ENCODE measurements around the gene UQCRH. TPM values are rescaled to one million over a fixed set of nuclear protein-coding genes. Genes with fewer than 3 reads are reported as not detected.

The UQCRH gene
- total and polyA plus RNA-seq, 9 donors = 288 to 415 (median 348) TPM

DNA sequence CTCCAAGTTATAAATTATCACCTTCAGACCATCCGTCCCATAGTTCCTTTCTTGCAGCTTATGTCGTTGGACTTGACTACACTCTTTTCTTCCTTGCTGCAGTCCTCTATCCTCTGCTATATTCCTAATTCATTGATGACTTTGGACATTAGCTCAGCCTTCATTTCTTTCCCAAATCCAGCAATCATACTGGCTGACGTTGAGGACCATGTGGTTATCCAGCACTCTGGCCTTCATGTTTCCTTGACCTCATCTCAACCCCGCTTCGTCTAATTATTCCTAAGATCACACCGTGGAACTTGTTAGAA lies 28.5 kb upstream of the UQCRH start:
- 90% methylated on average over 6 of the region's 6 CpGs for WGBS (ENCODE audit: insufficient coverage)
- Histone ChIP-seq H3K4me1 (ENCODE audit: control insufficient read depth, insufficient read depth, low read length) (no peaks in the 10 kb centered on the region), H3K9me3 (replicated peaks; ENCODE audit: control insufficient read depth, low read depth, low read length) (no peaks in the 10 kb centered on the region), H3K36me3 (ENCODE audit: control insufficient read depth, insufficient read depth, low read length) (peaks cover 52% of the 10 kb centered on the region), H3K27me3 (ENCODE audit: control insufficient read depth, insufficient read depth, low read length) (no peaks in the 10 kb centered on the region), H3K4me3 (ENCODE audit: low read length) (no peak overlapping the region), H3K27ac (ENCODE audit: low read length) (no peak overlapping the region)
- DNase-seq = no peak

DNA sequence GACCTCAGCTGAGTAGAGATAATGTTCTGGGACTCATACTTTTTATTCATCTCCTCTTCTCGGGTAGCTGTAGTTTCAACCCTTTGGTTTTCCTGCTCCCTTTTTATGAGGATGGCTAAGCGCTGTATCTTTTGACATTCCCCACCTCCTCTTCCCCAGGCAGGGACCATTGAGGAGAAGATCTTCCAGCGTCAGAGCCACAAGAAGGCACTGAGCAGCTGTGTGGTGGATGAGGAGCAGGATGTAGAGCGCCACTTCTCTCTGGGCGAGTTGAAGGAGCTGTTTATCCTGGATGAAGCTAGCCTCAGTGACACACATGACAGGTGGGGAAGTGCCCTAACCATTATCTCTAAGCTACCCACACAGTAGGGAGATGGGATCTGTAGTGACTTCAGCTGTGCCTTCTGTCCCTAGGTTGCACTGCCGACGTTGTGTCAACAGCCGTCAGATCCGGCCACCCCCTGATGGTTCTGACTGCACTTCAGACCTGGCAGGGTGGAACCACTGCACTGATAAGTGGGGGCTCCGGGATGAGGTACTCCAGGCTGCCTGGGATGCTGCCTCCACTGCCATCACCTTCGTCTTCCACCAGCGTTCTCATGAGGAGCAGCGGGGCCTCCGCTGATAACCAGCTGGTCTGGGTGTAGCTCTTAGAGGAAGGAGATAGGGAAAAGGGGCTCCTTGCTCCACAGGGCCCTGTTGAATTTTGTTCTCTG lies 25.7 kb upstream of the UQCRH start:
- no peaks in the 10 kb centered on the region for H3K9me3 ChIP-seq (replicated peaks; ENCODE audit: control insufficient read depth, low read depth, low read length)
- WGBS (ENCODE audit: insufficient coverage) = 78% methylated on average over 8 of the region's 14 CpGs
- H3K27ac ChIP-seq (ENCODE audit: low read length) = no peak overlapping the region
- H3K4me1 ChIP-seq (ENCODE audit: control insufficient read depth, insufficient read depth, low read length) = no peaks in the 10 kb centered on the region
- DNase-seq = no peak
- H3K36me3 ChIP-seq (ENCODE audit: control insufficient read depth, insufficient read depth, low read length) = peaks cover 62% of the 10 kb centered on the region
- H3K4me3 ChIP-seq (ENCODE audit: low read length) = no peak overlapping the region
- no peaks in the 10 kb centered on the region for H3K27me3 ChIP-seq (ENCODE audit: control insufficient read depth, insufficient read depth, low read length)

DNA sequence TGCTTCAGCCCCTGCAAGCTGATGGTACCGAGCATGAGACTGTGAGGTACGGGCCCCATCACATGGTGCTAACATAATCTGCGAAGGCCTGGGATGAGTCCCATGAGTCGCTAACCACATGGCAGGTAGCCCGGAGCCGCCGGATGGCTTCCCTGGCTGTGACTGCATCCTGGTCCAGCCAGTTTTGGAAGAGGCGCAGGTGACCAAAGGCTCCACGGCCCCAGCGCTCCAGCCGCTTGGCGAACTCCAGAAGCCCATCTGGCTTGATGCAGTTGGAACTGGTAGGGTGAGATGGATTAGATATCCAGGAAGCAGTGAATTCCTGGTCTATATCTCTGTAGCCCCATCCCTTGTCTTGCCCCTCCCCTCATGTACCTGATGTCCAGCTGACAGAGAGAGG lies 24.7 kb upstream of the UQCRH start:
- WGBS (ENCODE audit: insufficient coverage) = 69% methylated on average over 12 of the region's 12 CpGs
- H3K9me3 ChIP-seq (replicated peaks; ENCODE audit: control insufficient read depth, low read depth, low read length) = no peaks in the 10 kb centered on the region
- no peaks in the 10 kb centered on the region for H3K27me3 ChIP-seq (ENCODE audit: control insufficient read depth, insufficient read depth, low read length)
- H3K36me3 ChIP-seq (ENCODE audit: control insufficient read depth, insufficient read depth, low read length) = peaks cover 59% of the 10 kb centered on the region
- no peak overlapping the region for H3K27ac ChIP-seq (ENCODE audit: low read length)
- peak; percentile 24 for DNase-seq
- no peak overlapping the region for H3K4me3 ChIP-seq (ENCODE audit: low read length)
- H3K4me1 ChIP-seq (ENCODE audit: control insufficient read depth, insufficient read depth, low read length) = no peaks in the 10 kb centered on the region

DNA sequence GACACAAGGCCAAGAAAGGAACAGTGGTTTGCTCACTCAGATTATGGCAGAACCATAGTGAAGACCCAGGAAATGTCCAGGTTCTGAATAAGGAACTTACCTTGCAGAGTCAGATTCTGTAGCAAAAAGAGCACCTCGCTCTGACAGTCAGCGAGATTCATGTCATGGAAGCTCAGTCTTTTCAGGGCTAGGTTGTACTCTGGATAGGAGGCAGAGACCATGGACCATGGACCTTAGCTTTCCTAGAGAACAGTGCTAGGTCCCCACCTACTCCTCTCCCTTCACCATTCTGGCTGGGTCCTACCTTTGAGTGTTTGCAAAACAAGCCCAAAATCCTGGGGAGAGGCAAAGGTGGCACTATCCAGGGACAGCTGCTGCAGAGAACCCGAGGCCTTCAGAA lies 23.4 kb upstream of the UQCRH start:
- WGBS (ENCODE audit: insufficient coverage) = 93% methylated on average over 2 of the region's 3 CpGs
- no peak overlapping the region for H3K4me3 ChIP-seq (ENCODE audit: low read length)
- no peak overlapping the region for H3K27ac ChIP-seq (ENCODE audit: low read length)
- H3K27me3 ChIP-seq (ENCODE audit: control insufficient read depth, insufficient read depth, low read length) = no peaks in the 10 kb centered on the region
- H3K36me3 ChIP-seq (ENCODE audit: control insufficient read depth, insufficient read depth, low read length) = peaks cover 66% of the 10 kb centered on the region
- DNase-seq = no peak
- no peaks in the 10 kb centered on the region for H3K9me3 ChIP-seq (replicated peaks; ENCODE audit: control insufficient read depth, low read depth, low read length)
- peaks cover 6% of the 10 kb centered on the region for H3K4me1 ChIP-seq (ENCODE audit: control insufficient read depth, insufficient read depth, low read length)

DNA sequence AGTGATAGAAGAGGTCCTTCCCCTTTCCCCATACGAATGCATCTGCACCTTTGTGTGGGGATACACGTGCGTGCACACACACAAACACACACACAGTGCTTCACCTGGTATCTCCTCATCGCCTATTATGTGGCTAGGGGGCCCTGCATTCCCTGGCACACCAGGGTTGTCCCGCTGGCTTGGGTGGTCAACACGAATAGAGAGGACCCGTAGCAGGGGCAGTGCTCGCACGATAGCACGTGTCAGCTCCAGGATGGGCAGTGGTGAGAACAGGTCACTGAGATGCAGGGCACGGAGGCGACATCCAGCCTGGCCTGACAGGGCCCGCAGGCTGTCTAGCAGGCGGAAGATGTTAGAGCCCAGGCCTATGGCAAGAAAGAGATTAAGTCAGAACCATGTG lies 22.5 kb upstream of the UQCRH start:
- DNase-seq = no peak
- H3K4me1 ChIP-seq (ENCODE audit: control insufficient read depth, insufficient read depth, low read length) = peaks cover 15% of the 10 kb centered on the region
- H3K27me3 ChIP-seq (ENCODE audit: control insufficient read depth, insufficient read depth, low read length) = no peaks in the 10 kb centered on the region
- no peak overlapping the region for H3K27ac ChIP-seq (ENCODE audit: low read length)
- peaks cover 75% of the 10 kb centered on the region for H3K36me3 ChIP-seq (ENCODE audit: control insufficient read depth, insufficient read depth, low read length)
- no peaks in the 10 kb centered on the region for H3K9me3 ChIP-seq (replicated peaks; ENCODE audit: control insufficient read depth, low read depth, low read length)
- H3K4me3 ChIP-seq (ENCODE audit: low read length) = no peak overlapping the region
- WGBS (ENCODE audit: insufficient coverage) = 94% methylated on average over 10 of the region's 14 CpGs

DNA sequence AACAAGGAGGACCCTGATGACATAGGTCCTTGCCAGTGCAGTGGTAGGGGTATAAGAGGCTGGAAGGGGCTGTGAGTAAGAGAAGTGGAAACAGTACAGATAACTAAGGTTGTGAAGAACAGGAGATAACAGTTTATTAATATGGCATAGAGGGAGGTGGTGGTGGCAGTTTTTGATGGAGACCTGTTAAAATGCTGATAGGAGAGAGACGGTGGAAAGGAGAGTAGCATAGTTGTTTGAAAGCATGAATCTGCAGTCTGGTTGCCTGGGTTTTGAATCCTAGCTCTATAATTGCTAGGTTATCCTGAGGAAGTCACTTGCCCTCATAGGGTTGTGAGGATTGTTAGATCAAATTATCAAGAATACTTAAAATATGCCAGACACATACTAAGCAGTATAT lies 19.4 kb upstream of the UQCRH start:
- no peak overlapping the region for H3K27ac ChIP-seq (ENCODE audit: low read length)
- 100% methylated on average over 1 of the region's 1 CpG for WGBS (ENCODE audit: insufficient coverage)

DNA sequence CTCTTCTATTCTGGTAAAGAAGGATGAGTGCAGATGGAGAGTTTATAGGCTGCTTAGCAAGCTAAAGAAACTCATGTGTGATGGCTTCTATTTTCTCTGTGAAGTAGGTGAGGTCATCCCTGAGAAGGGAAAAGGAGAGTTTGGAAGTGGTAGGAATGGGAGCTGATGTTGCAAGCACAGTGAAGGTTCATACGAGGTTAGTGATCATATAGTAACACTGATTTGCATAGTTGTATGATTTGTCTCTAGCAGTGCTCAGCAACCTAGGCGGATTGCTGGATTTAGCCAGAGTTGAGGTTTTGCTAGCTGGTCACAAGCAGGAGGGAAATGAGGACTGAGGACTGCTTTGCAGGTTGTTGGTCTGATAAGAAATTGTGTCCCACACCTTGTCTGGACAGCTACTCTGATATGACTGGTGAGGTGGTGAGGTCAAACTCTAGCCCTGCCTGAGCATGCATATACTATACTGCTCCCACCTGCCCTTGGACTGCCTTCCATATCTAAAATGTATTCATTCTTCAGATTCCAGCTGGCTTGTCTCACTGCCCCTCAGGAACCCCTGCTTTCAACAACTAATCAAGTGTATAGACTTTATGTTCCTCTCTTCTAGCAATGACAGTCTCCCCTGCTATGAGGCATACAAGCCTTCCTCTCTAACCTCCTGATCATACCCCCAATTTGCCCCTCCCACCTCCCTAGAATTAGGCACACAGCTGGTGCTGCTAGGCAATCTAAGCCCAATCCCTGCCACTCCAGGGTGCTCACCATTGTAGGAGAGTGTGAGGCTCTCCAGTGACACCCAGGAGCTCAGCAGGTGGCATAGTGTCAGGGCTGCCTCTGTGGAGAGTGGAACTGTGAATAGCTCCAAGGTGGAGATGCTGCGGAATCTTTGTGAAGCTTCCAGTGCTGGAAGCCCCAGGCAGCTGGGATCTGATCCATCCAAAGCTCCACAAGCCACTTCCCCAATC lies 18.6 kb upstream of the UQCRH start:
- no peak overlapping the region for H3K4me3 ChIP-seq (ENCODE audit: low read length)
- no peaks in the 10 kb centered on the region for H3K27me3 ChIP-seq (ENCODE audit: control insufficient read depth, insufficient read depth, low read length)
- H3K36me3 ChIP-seq (ENCODE audit: control insufficient read depth, insufficient read depth, low read length) = peaks cover 65% of the 10 kb centered on the region
- WGBS (ENCODE audit: insufficient coverage) = 83% methylated on average over 1 of the region's 3 CpGs
- peak overlapping the region; percentile 75 for H3K27ac ChIP-seq (ENCODE audit: low read length)
- no peaks in the 10 kb centered on the region for H3K9me3 ChIP-seq (replicated peaks; ENCODE audit: control insufficient read depth, low read depth, low read length)
- peaks cover 20% of the 10 kb centered on the region for H3K4me1 ChIP-seq (ENCODE audit: control insufficient read depth, insufficient read depth, low read length)
- no peak for DNase-seq

More for the DNA sequence above, 19.4 kb upstream of the UQCRH start:
- peaks cover 20% of the 10 kb centered on the region for H3K4me1 ChIP-seq (ENCODE audit: control insufficient read depth, insufficient read depth, low read length)
- no peaks in the 10 kb centered on the region for H3K27me3 ChIP-seq (ENCODE audit: control insufficient read depth, insufficient read depth, low read length)
- H3K36me3 ChIP-seq (ENCODE audit: control insufficient read depth, insufficient read depth, low read length) = peaks cover 73% of the 10 kb centered on the region
- H3K9me3 ChIP-seq (replicated peaks; ENCODE audit: control insufficient read depth, low read depth, low read length) = no peaks in the 10 kb centered on the region
- no peak overlapping the region for H3K4me3 ChIP-seq (ENCODE audit: low read length)
- no peak for DNase-seq

DNA sequence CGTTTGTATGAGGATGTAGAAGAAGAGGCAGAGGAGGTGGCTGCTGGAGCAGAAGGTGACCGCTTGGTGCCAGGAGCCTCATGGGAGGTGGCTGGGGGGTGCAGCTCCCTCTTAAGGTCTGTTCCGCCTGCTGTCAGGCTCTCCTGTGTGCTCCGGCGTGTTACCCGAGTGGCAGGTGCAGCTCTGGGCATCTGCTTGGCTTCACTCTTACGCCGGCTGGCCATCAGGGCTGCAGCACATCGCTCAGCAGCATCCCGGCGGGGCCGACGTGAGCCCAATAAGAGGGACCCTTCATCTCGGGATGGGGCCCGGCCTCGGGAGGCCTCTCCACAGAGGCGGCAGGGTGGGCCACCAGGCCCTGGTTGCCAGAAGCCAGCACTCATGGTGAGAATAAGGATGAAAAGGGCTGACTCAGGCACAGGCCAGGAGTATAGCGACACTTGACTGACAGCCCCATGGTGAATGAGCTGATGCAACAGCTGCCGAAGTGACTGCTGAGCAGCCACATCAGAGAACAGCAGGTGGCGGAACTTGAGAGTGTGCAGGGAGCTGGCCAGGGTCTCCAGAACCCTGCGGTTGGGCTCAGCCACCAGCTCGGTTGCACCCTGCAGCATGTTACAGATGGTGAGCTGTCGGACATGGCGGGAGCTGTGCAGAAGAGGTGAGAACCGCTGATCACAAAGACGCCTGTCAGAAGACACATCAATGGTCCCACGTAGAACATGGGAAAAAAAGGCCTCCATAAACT lies 17.6 kb upstream of the UQCRH start:
- Histone ChIP-seq H3K27ac (ENCODE audit: low read length) (peak overlapping the region; percentile 75), H3K27me3 (ENCODE audit: control insufficient read depth, insufficient read depth, low read length) (no peaks in the 10 kb centered on the region), H3K36me3 (ENCODE audit: control insufficient read depth, insufficient read depth, low read length) (peaks cover 55% of the 10 kb centered on the region), H3K9me3 (replicated peaks; ENCODE audit: control insufficient read depth, low read depth, low read length) (no peaks in the 10 kb centered on the region), H3K4me3 (ENCODE audit: low read length) (no peak overlapping the region), H3K4me1 (ENCODE audit: control insufficient read depth, insufficient read depth, low read length) (peaks cover 20% of the 10 kb centered on the region)
- DNase-seq = peak; percentile 85
- 89% methylated on average over 24 of the region's 27 CpGs for WGBS (ENCODE audit: insufficient coverage)

DNA sequence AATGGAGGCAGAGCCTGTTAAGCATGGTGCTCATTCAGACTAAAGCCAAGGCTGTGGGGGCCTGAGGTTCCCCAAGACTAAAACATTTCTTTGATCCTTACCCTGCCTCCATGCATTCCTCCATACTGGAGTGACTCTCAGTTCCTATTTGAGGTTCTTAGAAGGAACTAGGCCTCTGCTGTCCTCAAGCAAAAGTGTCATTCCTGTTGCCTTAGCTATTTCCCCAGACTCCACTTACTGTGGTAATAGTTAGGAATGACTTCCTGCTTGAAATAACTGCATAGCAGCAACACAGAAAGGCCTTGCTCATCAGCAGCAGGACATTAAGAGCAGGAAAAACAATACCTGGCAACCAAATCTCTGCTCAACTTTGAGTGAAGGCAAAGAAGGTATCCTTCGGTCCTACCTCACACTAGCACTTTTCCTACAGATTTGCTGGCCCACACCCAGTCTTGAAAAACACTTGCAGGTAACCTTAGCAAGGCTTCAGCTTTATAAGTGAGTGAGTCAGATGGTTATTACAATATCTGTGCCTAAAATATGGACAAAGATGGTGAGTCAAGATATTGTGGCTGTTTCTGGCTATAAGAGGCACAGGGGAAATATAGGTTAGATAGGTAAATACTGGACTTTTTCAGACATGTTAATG lies 14.9 kb upstream of the UQCRH start:
- H3K27me3 ChIP-seq (ENCODE audit: control insufficient read depth, insufficient read depth, low read length) = no peaks in the 10 kb centered on the region
- H3K9me3 ChIP-seq (replicated peaks; ENCODE audit: control insufficient read depth, low read depth, low read length) = no peaks in the 10 kb centered on the region
- peaks cover 20% of the 10 kb centered on the region for H3K4me1 ChIP-seq (ENCODE audit: control insufficient read depth, insufficient read depth, low read length)
- WGBS (ENCODE audit: insufficient coverage) = no CpG with 5 or more reads among the region's 1 CpG
- DNase-seq = peak; percentile 17
- no peak overlapping the region for H3K27ac ChIP-seq (ENCODE audit: low read length)
- H3K36me3 ChIP-seq (ENCODE audit: control insufficient read depth, insufficient read depth, low read length) = peaks cover 49% of the 10 kb centered on the region
- no peak overlapping the region for H3K4me3 ChIP-seq (ENCODE audit: low read length)

All from muscle of leg (tissue), 11 donors.